K562 (cell line): Measurements from ENCODE around the gene TPM4. TPM values are rescaled to one million over a fixed set of nuclear protein-coding genes. Genes with fewer than 3 reads are reported as not detected.

Source experiments
- ADNP ChIP-seq: fragments of 200-800 bp; sonication (Bioruptor generic); IDR thresholded peaks from 2 replicates; pipeline ENCODE4 v1.6.1; 2016; ENCODE audit warnings: missing genetic modification characterization, missing compliant biosample characterization
- HLTF ChIP-seq: fragments of 450-650 bp; IDR thresholded peaks from 2 replicates; pipeline ENCODE4 v1.6.1; 2016
- OTX1 ChIP-seq: fragments of 450-650 bp; formaldehyde crosslinking; IDR thresholded peaks from 2 replicates; pipeline ENCODE4 v1.4.0; 2022; ENCODE audit warnings: mild to moderate bottlenecking
- RBFOX2 ChIP-seq: fragments of 200-400 bp; formaldehyde crosslinking; IDR thresholded peaks from 2 replicates; pipeline ENCODE4 v1.6.1; 2017; ENCODE audit warnings: low read depth, mild to moderate bottlenecking, low read length, moderate library complexity
- polyA plus RNA-seq, 8 experiments: library from polyadenylated mRNA; depleted of rRNA in 4 of 8; stranded (reverse) in 5 of 8; unstranded in 3 of 8; fragments of >200 nt; fragmentation: Nextera tagmentation in 2 of 8; fragmentation: Illumina TruSeq in 1 of 8; extraction: Ambion mirVana in 2 of 8; extraction: Trizol in 1 of 8; gene quantifications; 2 replicates each; pipeline versions ENCODE4 v1.2.1 to v1.2.3, GENCODE V29; 2011 to 2014; ENCODE audit warnings: inconsistent platforms in 1 of 8, missing spikeins in 1 of 8
- total RNA-seq, 7 experiments: library from RNA; depleted of rRNA in 6 of 7; stranded (reverse); fragments of >200 nt in 6 of 7; fragmentation: Illumina TruSeq in 2 of 7; extraction: Trizol in 2 of 7; gene quantifications; 2 replicates each; pipeline versions ENCODE4 v1.2.1 to v1.2.3, GENCODE V29; 2011 to 2021; ENCODE audit warnings: low replicate concordance in 1 of 7
- TF ChIP-seq, protein P1 (sequence below), 2 experiments: fragments of 450-650 bp in 1 of 2; sonication (generic) in 1 of 2; formaldehyde crosslinking in 1 of 2; IDR thresholded peaks; 2 replicates each; pipeline versions ENCODE4 v1.7.1 to v1.9.0; 2016 to 2022; ENCODE audit warnings: inconsistent platforms in 1 of 2, mild to moderate bottlenecking in 1 of 2, missing genetic modification reagents in 1 of 2

Gene TPM4
- total and polyA plus RNA-seq, 9 of the 15 experiments (the other 6 are each of a cell fraction or from before 2014, with no cell fraction given) = 28.1 to 111 (median 77.4) TPM

DNA sequence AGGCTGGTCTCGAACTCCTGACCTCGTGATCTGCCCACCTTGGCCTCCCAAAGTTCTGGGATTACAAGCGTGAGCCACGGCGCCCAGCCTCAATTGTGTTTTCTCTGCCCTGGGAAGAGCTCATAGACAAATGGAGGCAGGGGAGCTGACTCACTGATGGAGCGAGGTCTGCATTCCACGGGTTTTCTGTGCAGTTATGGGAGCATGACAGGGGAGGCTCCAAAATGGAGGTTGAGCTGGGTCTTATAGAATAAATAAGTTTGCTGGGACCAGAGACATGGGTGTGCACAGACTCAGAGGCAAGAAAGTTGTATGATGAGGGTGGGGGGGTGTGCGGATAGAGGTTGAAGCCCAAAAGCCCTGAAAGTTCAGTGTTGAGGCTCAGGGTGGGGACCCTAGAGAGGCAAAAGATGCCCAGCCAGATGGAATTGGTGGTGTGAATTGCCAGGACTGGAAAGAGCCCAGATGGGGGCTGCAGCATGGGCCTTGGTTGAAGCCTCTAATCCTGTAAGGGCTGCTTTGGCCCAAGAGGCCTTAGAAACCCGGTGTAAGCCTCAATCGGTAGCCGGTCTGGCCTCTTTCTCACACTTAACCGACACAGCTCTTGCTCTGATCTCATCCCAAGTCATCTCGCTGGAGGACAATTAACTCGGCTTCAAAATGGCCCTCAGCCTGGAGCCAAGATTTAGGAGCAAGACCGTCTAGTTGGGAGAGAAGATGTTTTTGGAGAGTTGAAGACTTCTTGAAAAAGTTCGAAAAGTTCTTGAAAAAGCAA is 1.9 kb downstream of the TPM4 start (continued):
- TF ChIP-seq ADNP (tag) (no peak), HLTF (no peak), OTX1 (peak; percentile 54; the same call in 1 of the 2 replicates), RBFOX2 (peak; percentile 57; the same call in 1 of the 2 replicates)
- TF ChIP-seq, protein P1, sequence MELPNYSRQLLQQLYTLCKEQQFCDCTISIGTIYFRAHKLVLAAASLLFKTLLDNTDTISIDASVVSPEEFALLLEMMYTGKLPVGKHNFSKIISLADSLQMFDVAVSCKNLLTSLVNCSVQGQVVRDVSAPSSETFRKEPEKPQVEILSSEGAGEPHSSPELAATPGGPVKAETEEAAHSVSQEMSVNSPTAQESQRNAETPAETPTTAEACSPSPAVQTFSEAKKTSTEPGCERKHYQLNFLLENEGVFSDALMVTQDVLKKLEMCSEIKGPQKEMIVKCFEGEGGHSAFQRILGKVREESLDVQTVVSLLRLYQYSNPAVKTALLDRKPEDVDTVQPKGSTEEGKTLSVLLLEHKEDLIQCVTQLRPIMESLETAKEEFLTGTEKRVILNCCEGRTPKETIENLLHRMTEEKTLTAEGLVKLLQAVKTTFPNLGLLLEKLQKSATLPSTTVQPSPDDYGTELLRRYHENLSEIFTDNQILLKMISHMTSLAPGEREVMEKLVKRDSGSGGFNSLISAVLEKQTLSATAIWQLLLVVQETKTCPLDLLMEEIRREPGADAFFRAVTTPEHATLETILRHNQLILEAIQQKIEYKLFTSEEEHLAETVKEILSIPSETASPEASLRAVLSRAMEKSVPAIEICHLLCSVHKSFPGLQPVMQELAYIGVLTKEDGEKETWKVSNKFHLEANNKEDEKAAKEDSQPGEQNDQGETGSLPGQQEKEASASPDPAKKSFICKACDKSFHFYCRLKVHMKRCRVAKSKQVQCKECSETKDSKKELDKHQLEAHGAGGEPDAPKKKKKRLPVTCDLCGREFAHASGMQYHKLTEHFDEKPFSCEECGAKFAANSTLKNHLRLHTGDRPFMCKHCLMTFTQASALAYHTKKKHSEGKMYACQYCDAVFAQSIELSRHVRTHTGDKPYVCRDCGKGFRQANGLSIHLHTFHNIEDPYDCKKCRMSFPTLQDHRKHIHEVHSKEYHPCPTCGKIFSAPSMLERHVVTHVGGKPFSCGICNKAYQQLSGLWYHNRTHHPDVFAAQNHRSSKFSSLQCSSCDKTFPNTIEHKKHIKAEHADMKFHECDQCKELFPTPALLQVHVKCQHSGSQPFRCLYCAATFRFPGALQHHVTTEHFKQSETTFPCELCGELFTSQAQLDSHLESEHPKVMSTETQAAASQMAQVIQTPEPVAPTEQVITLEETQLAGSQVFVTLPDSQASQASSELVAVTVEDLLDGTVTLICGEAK (IDR thresholded peaks at IDR 0.05) = peak; percentile 13
- TF ChIP-seq, protein P1 (CRISPR knock-in tag; IDR thresholded peaks at IDR 0.05) = no peak
